OCI-LY3 (cell line): ENCODE data around the gene NR1H3.

ENCODE experiments used
- H2AFZ ChIP-seq: fragments of 200-600, 300-600 bp; shearing (Covaris generic); 2 replicates; pipeline ENCODE4 v1.6.0; 2014; ENCODE audit warnings: antibody characterized with exemption, low read depth, low read length
- H3K27ac ChIP-seq: fragments of 200-600, 300-600 bp; sonication (generic); 2 replicates; pipeline ENCODE4 v1.5.1; 2014; ENCODE audit warnings: mild to moderate bottlenecking, low read length, moderate library complexity, mixed read lengths
- H3K27me3 ChIP-seq: fragments of 200-600, 300-600 bp; sonication (generic); 2 replicates; pipeline ENCODE4 v1.6.1; 2014; ENCODE audit warnings: low read depth, low read length, mixed read lengths
- H3K36me3 ChIP-seq: fragments of 200-600, 300-600 bp; sonication (generic); replicated peaks from 2 replicates; pipeline ENCODE3; 2014; ENCODE audit warnings: low read depth, low read length, mixed read lengths
- H3K4me1 ChIP-seq: fragments of 300-600, 200-600 bp; sonication (generic); 2 replicates; pipeline ENCODE4 v1.6.1; 2014; ENCODE audit warnings: low read length, mixed read lengths
- H3K4me2 ChIP-seq: fragments of 200-600, 300-600 bp; sonication (generic); 2 replicates; pipeline ENCODE4 v1.6.1; 2014; ENCODE audit warnings: low read length, mixed read lengths
- H3K4me3 ChIP-seq: fragments of 300-600, 200-600 bp; sonication (generic); 2 replicates; pipeline ENCODE4 v1.5.1; 2014; ENCODE audit warnings: antibody characterized with exemption, mild to moderate bottlenecking, low read length, moderate library complexity
- H3K79me2 ChIP-seq: fragments of 300-600, 200-600 bp; shearing (Covaris generic); 2 replicates; pipeline ENCODE4 v1.6.1; 2014; ENCODE audit warnings: mild to moderate bottlenecking, low read length, mixed read lengths
- H3K9ac ChIP-seq: fragments of 300-600, 200-600 bp; shearing (Covaris generic); 2 replicates; pipeline ENCODE4 v1.6.0; 2014; ENCODE audit warnings: mild to moderate bottlenecking, low read length, moderate library complexity
- H3K9me3 ChIP-seq: fragments of 200-600, 300-600 bp; shearing (Covaris generic); 2 replicates; pipeline ENCODE4 v1.6.1; 2014; ENCODE audit warnings: low read length, mixed read lengths; ENCODE audit not compliant: insufficient read depth
- H4K20me1 ChIP-seq: fragments of 200-600, 300-600 bp; sonication (generic); 2 replicates; pipeline ENCODE4 v1.6.1; 2016; ENCODE audit warnings: low read length, mixed read lengths; ENCODE audit not compliant: insufficient read depth
- CTCF ChIP-seq: fragments of 200-600, 300-600 bp; sonication (generic); IDR thresholded peaks from 2 replicates; pipeline ENCODE4 v1.5.1; 2014; ENCODE audit warnings: antibody characterized with exemption, low read length, low read depth
- EZH2phosphoT487 ChIP-seq: fragments of 200-600 bp; shearing (Covaris generic); IDR thresholded peaks from 2 replicates; pipeline ENCODE4 v1.6.1; 2018; ENCODE audit warnings: antibody characterized with exemption, mixed run types, low read depth

The NR1H3 gene

DNA sequence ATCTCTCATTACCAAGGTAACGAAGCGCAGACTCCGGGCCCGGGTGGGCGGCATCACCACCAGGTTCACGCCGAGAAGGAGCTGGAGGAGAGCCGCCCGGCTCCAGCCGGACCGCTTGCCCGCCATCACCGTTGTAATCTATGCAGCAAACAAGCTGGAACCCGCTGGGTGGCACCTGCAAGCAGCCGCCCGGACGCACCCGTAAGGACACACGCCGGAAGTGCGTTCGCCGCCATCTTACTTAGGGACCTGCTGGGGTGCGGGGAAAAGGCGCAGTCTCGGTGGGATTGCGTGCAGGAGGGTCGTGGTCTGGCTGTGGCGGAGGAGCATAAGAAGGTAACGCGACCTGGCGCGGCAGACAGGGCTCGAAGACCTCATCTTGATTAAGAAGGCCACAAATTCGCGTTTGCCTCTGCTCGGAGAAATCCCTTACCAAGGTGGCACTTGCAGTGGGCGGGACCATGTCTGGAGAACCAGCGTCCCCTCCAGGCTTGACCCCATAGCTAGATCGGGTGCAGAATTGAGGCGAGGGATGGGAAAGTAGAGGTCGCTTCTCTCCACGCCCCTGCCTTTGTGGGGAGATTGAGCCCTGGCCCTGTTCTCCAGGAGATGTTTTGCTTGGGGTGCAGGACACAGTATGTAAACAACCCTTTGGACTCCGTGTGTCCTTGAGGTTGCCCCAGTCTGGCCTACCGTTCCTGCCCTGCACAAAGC, 9.0 kb upstream of the NR1H3 start, which contains the start of gene ACP2:
Gene ACP2, minus strand, starts transcription at position 151 of the 714 bp plus-strand sequence. Its CDS starts 25 bp downstream, at position 126.
- peaks cover 11% of the 10 kb centered on the region for H3K4me1 ChIP-seq
- H3K9ac ChIP-seq: peak within 1 kb of the TSS; percentile 97
- peaks cover 6% of the 10 kb centered on the region for H3K36me3 ChIP-seq
- no peaks in the 10 kb centered on the region for H3K27me3 ChIP-seq
- peak within 1 kb of the TSS; percentile 69 for H2AFZ ChIP-seq
- no peaks in the 10 kb centered on the region for H4K20me1 ChIP-seq
- H3K4me2 ChIP-seq: peak within 1 kb of the TSS; percentile 91
- TF ChIP-seq EZH2phosphoT487: no peak
- peak; percentile 26 for TF ChIP-seq CTCF
- H3K4me3 ChIP-seq: peak within 1 kb of the TSS; percentile 93
- no peaks in the 10 kb centered on the region for H3K9me3 ChIP-seq
- peaks cover 25% of the 10 kb centered on the region for H3K79me2 ChIP-seq
- peak within 1 kb of the TSS; percentile 72 for H3K27ac ChIP-seq

GRCh38 chr11:47249378-47249715, 8.4 kb upstream of the NR1H3 start:
- Histone ChIP-seq H3K36me3 (peaks cover 6% of the 10 kb centered on the region), H3K4me2 (peak overlapping the region; percentile 85), H4K20me1 (no peaks in the 10 kb centered on the region), H3K79me2 (peaks cover 25% of the 10 kb centered on the region), H3K9me3 (no peaks in the 10 kb centered on the region), H3K9ac (peak overlapping the region; percentile 97), H2AFZ (no peak overlapping the region), H3K27ac (peak overlapping the region; percentile 72; the same call in 1 of the 2 replicates), H3K4me3 (peak overlapping the region; percentile 93), H3K4me1 (peaks cover 11% of the 10 kb centered on the region), H3K27me3 (no peaks in the 10 kb centered on the region)
- TF ChIP-seq EZH2phosphoT487 (no peak), CTCF (no peak)

DNA sequence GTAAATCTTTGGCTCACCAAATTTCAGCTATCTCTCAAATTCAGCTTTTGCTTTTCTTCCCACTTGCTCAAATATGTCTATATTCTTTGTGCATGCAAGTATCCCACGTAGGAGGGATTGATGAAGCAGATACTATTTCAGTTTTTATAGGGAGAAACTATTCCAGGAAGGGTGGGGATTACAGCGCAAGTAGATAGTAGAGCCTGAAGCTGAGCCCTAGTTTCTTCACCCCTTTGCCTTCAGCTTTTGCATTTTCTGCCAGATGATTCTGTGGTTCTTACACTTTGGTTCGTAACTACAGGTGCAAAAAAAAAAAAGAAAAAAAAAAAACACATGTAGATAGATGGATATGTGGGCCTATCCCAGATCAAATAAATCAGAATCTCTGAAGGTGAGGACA, 6.0 kb upstream of the NR1H3 start:
- H3K4me3 ChIP-seq: no peak overlapping the region
- no peak for TF ChIP-seq CTCF
- H3K4me1 ChIP-seq: peaks cover 11% of the 10 kb centered on the region
- no peak overlapping the region for H2AFZ ChIP-seq
- no peaks in the 10 kb centered on the region for H4K20me1 ChIP-seq
- no peak overlapping the region for H3K4me2 ChIP-seq
- no peaks in the 10 kb centered on the region for H3K9me3 ChIP-seq
- H3K9ac ChIP-seq: no peak overlapping the region
- peaks cover 25% of the 10 kb centered on the region for H3K79me2 ChIP-seq
- H3K27me3 ChIP-seq: no peaks in the 10 kb centered on the region
- H3K27ac ChIP-seq: no peak overlapping the region
- no peaks in the 10 kb centered on the region for H3K36me3 ChIP-seq

GRCh38 chr11:47253660-47254059, 4.1 kb upstream of the NR1H3 start:
- H3K4me1 ChIP-seq: peaks cover 5% of the 10 kb centered on the region
- peaks cover 14% of the 10 kb centered on the region for H3K79me2 ChIP-seq
- H4K20me1 ChIP-seq: no peaks in the 10 kb centered on the region
- H2AFZ ChIP-seq: no peak overlapping the region
- no peak overlapping the region for H3K4me3 ChIP-seq
- H3K9ac ChIP-seq: no peak overlapping the region
- no peaks in the 10 kb centered on the region for H3K36me3 ChIP-seq
- H3K9me3 ChIP-seq: no peaks in the 10 kb centered on the region
- H3K27ac ChIP-seq: no peak overlapping the region
- no peaks in the 10 kb centered on the region for H3K27me3 ChIP-seq
- TF ChIP-seq EZH2phosphoT487 (no peak), CTCF (no peak)
- no peak overlapping the region for H3K4me2 ChIP-seq
